HG03280 (cell line): Measurements from ENCODE around the gene VTI1A.
A peak's percentile ranks its signal among the peaks of the same experiment; 100 is the strongest.
"Not testable (repeated sequence)": the region's sequence is repeated elsewhere in the genome, so short reads cannot be mapped to it uniquely, and the experiment has no call there.

Experiments used
- ATAC-seq: cut with Tn5 transposase; IDR thresholded peaks from one replicate; pipeline ENCODE4 v1.9.1; 2021; ENCODE audit warnings: mild to moderate bottlenecking, moderate library complexity; ENCODE audit not compliant: unreplicated experiment

VTI1A gene

GRCh38 chr10:112446855-112447619 is at the start of gene VTI1A, which contains the start of gene ZDHHC6:
Gene VTI1A, plus strand, starts transcription at chr10:112447215. Its CDS starts 159 bp downstream, at chr10:112447374.
Gene ZDHHC6, minus strand, starts transcription at chr10:112446914. Its CDS starts 1,478 bp downstream, at chr10:112445436.
- ATAC-seq = peak; percentile 95

- ATAC-seq = no peak
Measured at GRCh38 chr10:112397592-112397991, 49.4 kb upstream of the VTI1A start.

DNA sequence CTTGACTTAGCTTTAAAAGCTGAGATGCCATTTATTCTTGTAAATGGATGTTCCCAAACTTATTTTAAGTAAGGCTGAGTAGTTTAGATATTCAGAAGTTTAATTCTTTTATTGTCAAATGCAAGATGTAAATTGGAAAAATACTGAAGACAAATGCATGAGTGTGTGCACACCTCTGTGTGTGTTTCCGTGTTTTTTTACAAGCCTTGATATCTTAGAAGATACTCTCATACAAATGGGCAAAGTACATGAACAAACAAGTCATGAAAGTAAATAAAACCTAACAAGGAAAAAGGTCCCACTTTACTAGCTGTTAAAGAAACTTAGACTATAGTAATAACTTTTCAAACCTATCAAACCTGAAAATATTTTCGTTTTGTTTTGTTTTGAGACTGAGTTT is 44.1 kb upstream of the VTI1A start:
- ATAC-seq = no peak

- no peak for ATAC-seq
Measured at GRCh38 chr10:112404617-112405016, 42.4 kb upstream of the VTI1A start.

DNA sequence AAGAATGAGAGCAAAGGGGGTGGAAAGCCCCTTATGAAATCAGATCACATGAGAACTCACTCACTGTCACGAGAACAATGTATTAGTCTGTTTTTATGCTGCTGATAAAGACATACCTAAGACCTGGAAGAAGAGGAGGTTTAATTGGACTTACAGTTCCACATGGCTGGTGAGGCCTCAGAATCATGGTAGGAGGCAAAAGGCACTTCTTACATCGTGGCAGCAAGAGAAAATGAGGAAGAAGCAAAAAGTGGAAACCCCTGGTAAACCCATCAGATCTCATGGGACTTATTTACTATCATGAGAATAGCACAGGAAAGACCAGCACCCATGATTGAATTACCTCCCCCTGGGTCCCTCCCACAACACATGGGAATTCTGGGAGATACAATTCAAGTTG is 40.2 kb upstream of the VTI1A start:
- not testable (repeated sequence) for ATAC-seq

DNA sequence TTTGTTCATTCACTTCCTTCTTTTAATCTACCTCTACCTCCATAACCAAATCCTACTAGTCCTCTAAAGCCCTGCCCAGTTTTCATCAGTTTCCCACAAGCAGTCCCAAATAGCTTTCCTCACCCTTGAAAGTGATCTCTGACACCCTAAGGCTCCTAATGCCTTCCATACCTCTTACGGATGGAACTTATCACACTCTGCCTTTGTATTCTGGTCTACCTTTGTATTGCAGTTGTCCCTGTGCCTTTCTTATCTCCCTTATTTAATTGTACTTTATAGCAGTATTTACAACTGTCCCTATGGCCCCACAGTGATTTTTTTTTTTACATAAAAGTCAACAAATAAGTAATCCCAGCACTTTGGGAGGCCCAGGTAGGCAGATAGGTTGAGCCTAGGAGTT is 39.3 kb upstream of the VTI1A start:
- no peak for ATAC-seq

- no peak for ATAC-seq
Measured at GRCh38 chr10:112409299-112409698, 37.7 kb upstream of the VTI1A start.

- no peak for ATAC-seq
Measured at GRCh38 chr10:112409755-112410154, 37.3 kb upstream of the VTI1A start.

GRCh38 chr10:112412696-112413095 is 34.3 kb upstream of the VTI1A start:
- no peak for ATAC-seq

DNA sequence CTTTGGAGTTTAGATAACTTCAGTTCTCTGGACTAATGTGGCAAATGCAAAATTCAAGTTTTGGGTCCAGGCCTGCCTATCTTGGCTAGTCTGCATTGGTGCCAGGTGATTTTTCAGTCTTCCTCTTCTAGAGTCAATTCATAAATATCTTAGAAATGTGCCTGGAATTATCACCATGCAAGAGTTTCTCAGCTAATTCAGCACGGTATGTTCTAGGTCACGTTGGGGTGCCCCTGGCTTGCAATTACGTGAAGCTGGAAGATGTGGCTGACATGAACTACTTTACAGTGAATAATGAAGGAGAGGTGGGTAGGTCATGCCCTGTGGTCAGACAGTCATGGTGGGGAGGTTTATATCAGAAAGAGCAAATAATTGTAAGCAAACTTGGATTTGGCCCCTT is 25.3 kb upstream of the VTI1A start:
- no peak for ATAC-seq

DNA sequence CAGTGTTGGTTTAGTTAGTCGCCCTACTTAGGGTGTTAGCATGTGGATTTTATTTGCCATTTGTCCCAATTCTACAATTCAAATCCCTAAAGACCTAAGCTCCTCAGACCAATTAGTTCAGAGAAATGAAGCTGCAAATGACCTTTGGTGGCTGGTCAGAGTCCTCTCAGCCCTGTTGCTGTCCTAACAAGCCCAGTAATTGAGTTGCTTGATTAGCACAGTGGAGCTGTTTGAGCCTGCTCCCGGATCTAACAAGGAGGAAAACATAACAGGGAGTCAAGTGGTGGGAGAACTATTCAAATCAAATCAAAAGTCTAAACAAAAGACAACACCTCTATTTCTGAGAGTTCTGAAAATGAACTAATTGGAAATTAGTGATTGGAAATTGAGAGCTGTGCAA is 22.4 kb upstream of the VTI1A start:
- ATAC-seq = no peak

DNA sequence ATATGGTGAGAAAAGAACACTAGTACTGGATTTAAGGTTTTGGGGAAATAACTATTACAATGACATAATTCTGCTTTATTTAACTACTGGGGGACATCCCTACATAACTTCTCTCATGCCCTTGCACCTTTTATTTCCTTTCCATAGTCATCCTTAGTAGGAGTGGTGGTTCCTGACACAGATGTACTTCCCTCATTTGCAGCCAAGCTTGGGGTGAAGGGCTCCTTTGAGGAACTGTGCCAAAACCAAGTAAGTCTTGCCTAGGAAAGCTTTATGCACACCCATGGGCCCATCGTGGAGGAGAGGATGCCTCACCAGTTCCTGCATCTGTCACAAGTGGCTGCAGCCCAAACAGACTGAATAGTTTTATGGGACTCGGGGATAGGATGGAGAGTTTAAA is 20.9 kb upstream of the VTI1A start:
- no peak for ATAC-seq

DNA sequence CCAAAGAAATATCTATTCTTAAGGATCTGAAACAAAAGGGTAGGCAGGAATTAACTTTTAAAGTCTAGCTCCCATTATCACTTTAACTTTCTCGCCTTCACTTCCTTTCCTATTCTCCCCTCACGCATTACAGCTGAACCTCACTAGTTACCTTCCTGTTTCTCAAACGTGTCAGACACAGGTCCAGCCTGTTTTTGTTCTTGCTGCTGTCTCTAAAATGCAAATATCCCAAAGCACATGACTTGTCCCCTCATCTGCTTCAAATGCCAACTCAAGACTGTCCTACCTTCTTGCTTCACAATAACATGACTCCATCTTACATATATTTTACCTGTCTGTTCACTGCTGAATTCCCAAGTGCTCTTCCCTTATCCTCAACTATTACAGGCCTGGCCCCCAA is 17.9 kb upstream of the VTI1A start:
- ATAC-seq = no peak

DNA sequence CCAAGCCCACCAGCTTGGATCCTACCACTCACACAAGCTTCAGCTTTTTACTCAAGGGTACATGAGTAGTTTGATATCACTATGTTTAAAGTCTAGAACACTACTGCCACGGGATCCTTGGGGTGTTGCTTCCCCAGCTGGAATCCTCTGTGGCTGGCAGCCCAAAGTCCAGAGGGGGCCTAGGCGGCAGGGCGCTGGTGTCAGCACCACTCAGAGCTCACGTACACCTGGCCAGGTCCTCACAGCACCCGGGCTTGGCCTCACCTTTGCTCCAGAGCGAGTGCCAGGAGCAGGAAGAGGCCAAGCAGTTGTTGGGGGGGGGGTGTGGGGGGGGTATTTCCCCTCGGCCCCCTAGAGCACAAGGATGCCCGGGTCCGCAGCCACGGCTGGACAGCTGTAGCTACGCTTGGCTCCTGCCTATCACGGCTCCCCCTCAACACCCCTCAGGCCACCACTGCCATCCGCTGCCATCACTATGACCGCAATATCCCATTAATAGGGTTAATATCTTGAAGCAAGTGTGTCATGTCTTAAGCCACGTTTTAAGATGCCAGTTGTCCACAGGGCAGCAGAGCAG is 17.3 kb upstream of the VTI1A start:
- ATAC-seq = no peak

DNA sequence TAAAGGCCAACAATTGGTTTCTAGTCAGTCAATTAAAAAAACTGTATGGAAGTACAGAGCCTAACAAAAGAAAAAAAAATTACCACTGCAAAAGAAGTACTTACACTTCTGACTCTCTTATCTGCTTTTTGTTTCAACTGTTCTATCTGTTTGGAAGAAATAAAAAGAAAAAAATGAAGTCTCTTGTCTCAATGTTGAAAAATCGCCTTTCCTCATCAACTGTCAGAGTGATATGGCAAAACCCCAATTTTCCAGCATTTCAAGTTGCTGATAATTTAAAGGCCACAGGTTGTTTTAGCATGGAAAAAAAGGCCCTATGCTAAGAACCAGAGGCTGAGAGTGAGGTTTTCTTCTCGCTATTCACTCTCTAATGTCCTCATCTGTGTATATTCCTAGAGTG is 13.9 kb upstream of the VTI1A start:
- ATAC-seq = no peak

DNA sequence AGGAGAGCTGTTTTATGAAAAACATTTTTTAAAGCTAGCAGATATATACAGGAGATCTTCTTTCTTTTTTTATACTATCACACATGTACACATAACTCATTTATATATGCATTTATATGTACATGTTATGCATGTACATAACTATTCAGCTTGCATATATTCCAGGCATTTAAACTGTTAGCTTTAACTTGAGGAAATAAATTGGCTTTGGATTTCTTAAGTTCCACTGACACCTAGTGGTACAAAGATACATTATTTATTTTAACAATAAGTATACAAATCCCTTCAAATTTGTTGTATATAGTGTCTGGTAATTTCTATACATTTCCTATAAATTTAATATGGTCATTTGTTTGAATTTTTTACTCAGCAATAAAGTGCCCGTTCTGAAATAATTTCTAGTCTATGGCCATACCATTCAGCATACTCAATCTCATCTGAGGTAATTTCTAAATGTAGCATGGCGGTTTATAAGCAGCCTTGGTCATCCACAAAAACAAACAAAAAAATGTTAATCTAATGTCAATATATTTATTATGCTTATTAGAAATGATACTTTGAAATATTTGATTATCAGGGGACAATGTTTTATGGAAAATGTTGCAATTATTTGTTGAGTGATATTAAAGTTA is 11.9 kb upstream of the VTI1A start:
- no peak for ATAC-seq

DNA sequence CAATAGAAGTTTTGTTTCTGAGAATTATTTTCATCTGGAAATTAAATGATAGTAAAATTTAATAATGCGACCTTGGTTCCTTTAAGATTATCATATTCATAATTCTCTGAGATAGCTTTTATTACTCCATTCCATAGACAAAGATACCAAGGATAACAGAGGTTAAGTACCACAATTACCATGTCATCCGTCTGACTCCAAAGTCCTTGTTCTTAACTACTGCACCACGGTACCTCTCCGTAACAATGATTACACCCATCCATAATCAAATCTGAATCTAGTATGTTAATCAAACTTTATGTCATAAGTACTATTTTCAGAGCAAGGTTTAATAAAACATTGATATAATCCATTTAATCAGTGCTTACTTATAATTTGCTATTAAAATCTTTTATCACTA is 8.7 kb upstream of the VTI1A start:
- ATAC-seq = no peak

DNA sequence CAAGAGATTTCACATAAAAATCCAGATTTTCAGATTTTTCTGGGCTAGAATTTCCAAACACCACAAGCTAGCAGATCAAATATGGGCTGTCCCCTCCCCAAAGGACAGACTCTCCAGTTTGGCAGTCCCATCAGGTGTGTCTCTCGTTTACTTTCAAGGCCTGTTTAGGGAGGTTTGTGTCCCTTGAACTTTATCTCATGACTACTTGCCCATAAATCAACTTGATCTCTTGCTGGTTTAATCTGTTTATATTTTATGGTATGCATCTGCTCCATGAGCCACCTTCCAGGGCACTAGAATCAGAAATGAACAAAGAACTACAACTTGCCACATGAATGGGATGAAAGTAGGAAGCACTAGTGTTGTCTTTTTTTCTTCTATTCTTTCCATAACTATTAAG is 5.5 kb upstream of the VTI1A start:
- no peak for ATAC-seq

DNA sequence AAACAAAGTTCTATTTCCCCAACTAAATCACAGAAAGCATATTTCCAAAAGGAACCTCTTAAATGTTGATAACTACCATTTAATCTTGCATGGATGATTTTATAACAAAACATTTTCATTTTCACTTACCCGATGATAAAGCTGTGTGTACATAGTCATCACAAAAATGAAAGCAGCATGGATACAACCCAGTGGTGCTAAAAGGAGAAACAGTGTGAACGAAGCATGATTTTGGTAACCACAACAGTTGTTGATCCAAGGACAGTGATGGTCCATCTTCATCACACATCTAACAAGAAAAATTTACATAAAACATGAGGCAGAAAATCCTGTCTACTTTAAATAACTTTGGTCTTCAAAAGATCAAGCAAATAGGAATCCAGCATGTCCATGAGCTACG is 5.0 kb upstream of the VTI1A start:
- no peak for ATAC-seq

DNA sequence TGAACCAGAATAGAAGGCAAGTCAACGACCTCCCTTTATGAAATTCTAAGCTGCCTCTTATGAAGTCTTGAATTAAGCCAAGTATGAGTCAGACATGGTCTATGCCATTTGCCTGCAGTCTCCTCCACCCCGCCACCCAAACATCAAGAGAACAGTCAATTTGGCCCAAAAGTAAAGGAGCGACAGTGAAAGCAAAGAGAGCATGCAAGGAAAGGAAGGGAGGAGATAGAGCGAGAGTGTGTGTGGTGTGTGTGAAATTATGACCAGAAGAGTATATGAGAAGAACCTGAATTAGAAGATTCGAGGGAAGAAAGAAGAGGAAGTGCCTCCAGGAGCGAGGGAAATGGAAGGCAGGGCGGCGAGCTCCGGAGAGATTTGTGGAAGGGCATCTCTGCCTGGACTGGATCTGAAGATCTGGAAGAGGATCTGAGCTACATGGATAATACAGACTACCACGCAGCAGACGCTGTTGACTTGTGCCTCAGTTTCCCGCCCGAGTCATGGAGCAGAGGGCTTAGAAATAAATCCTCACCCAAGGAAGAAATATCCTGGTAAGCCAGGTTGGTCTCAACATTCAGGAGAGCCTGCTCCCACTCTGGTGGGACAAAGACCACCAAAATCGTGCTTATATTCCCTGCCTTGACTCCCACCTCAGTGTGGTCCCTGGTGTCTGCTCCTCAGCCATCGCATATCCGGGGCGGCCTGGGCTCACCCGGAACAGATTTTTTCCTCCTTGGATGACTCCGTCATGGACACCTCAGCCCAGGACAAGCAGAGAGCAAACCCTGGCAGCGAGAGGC is 760 bp upstream of the VTI1A start:
- ATAC-seq = no peak

- ATAC-seq = no peak
Measured at GRCh38 chr10:112447620-112447928, 559 bp downstream of the VTI1A start.

DNA sequence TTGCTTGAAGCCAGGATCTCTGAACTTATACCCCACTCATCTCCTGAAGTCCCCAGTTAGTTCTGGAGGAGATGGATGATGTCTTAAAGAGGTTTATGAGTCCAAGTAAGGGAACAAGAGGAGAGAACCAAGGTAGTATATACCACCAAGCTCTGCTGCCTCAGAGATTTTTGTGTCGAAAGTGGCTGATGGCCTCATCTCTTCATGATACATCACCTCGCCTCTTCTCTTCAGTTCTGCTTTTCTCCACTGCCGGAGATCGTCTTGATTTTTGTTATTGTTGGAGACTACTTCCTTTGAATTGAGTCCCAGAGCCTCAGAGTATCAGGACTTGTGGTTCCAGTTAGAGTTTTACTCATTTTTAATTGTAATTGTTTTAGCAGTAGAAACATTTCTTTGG is 1.9 kb downstream of the VTI1A start:
- no peak for ATAC-seq
